ENCODE results near the gene HCN2.
A peak's percentile ranks its signal among the peaks of the same experiment; 100 is the strongest.

HCN2 gene

GRCh38 chr19:589693-590395, at the start of gene HCN2:
Gene HCN2 (plus strand): TSS chr19:589881. CDS start chr19:589946, 65 bp downstream.
- DNase-seq, result no peak

DNA sequence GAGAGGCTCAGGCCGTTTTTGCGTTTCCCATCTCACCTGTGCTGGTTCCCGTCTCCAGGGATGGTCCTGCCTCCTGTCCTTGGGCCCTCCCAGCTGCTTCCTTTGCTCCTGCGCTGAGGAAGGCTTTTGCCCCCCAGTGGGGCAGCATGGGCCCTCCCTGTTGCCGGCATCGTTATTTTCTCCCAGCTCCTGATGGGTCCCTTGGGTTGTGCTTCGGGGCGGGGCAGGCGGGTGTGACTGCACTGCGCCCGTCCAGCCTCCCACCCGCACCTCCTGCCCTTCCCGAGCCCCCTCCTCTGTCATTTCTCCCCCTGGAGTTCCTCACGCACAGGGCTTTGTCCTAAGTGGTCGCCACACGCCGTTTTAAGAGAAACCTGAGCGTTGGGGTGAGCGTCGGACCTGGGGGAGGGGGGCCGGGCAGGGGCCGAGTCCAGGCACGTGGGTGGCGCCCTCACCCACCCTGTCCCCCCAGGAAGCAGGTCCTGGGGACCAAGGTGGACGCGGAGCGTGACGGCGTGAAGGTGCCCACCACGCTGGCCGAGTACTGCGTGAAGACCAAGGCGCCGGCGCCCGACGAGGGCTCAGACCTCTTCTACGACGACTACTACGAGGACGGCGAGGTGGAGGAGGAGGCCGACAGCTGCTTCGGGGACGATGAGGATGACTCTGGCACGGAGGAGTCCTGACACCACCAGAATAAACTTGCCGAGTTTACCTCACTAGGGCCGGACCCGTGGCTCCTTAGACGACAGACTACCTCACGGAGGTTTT, 48.6 kb upstream of the HCN2 start:
- DNase-seq, result no peak

GRCh38 chr19:541699-542098, 48.0 kb upstream of the HCN2 start:
- no peak for DNase-seq

DNA sequence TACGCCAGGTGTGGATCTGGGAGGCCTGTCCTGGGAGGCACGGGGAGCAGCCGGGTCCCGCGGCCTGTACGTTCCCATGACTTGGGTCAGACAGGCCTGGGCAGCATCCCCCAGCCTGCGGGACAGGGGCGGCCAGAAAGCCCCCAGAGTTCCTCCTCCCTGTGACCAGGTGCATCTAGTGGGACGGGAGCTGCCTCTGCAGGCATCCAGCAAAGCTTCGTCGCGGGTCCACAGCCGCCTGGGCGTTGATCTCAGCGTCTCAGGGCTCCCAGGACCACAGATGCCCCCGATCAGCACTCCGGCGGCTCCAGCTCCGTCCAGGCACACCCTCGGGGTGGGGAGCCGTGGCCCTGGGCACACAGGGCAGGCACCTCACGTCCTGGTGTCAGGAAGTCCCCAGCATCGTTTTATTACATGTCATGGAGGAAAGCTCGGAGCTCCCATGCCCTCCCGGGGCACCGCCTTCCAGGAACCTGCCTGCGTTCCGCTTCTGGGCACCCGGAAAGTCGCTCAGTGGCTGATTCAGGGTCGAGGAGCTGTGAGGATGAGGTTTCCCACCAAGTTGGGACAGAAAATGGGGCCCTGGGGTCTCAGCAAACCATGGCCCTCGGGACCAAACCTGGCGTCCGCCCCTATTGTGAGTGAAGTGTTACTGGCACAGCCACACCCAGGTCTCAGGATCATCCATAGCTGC, 47.4 kb upstream of the HCN2 start:
- no peak for DNase-seq

DNA sequence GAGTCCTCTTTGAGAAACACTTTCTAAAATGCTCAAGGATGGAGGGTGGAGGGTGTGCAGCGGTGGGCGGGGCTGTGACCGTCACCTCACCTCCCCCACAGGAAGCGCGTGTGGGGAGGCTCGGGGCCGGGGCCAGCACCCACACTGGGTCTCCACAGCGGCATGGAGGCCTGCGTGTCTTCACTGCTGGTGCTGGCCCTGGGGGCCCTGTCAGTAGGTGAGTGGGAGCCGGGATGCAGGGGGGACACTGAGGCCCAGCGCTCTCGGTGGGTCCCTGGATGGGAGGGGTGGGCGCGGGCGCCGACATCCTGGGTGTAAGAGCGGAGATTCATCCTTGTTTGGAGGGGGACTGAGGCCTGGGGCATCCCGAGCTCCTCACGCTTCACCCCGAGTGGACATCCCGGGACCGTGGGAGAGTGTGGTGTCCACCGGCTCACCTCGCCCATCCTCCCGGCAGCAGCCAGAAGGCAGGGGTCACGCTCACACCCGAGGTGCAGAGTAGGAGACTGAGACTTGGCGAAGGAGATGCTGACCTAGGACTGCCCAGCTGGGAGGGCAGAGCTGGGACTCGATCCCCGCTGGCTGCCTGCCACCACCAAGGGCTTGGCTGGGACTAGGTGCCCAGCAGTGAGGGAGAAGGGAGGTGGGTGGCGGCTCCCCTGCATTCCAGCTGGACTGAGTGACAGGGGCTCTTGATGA, 45.6 kb upstream of the HCN2 start, which contains the start of gene GZMM:
Gene GZMM (plus strand): TSS at position 144 of the 699 bp plus-strand sequence. CDS start 19 bp downstream, at position 163.
- no peak for DNase-seq

- no peak for DNase-seq
Observed at GRCh38 chr19:547117-547516, 42.6 kb upstream of the HCN2 start.

GRCh38 chr19:547836-548720, 41.6 kb upstream of the HCN2 start:
- no peak for DNase-seq

DNA sequence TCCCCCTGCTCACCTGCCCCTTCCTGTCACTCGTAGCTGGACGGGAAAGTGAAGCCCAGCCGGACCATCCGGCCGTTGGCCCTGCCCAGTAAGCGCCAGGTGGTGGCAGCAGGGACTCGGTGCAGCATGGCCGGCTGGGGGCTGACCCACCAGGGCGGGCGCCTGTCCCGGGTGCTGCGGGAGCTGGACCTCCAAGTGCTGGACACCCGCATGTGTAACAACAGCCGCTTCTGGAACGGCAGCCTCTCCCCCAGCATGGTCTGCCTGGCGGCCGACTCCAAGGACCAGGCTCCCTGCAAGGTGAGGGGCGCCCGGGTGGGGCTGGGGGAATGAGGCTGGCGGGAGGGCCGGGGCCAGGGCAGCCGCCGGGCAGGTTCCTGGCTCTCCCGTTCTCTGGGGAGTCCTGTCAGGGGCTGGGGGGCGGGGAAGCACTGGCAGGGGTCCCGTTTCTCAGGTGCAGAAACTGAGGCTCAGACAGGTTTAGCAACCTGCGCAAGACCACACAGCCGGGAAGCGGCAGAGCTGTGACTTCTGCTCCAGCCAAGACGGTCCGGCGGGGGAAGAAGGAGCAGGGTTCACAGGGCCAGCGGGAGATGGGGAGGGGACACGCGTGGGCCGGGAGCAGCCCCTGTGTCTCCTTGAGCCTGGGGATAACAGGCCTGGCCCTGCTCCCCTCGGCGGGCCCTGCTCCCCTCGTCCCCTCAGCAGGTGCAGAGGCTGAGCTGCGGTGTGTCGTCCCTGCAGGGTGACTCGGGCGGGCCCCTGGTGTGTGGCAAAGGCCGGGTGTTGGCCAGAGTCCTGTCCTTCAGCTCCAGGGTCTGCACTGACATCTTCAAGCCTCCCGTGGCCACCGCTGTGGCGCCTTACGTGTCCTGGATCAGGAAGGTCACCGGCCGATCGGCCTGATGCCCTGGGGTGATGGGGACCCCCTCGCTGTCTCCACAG, 40.5 kb upstream of the HCN2 start:
- no peak for DNase-seq

DNA sequence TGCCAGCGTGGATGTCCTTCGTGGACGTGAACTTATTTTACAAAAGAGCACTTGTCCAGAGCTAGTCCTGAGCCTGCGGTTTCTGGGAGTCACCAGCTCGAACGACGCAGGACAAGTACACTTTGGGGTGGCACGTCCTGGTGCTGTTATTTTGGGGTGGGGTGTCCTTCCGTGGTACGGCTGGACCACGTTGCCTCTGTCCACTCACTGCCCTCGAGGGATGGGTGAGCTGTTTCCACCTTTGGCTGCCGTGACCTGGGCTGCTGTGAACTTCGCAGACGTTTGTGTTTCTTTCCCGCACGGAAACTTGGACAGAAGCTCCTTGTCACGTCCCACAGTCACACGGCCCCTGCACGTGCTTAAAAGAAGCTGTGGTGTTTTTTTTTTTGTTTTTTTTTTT, 34.9 kb upstream of the HCN2 start:
- DNase-seq, result no peak

- no peak for DNase-seq
Observed at GRCh38 chr19:555474-555808, 34.2 kb upstream of the HCN2 start.

DNA sequence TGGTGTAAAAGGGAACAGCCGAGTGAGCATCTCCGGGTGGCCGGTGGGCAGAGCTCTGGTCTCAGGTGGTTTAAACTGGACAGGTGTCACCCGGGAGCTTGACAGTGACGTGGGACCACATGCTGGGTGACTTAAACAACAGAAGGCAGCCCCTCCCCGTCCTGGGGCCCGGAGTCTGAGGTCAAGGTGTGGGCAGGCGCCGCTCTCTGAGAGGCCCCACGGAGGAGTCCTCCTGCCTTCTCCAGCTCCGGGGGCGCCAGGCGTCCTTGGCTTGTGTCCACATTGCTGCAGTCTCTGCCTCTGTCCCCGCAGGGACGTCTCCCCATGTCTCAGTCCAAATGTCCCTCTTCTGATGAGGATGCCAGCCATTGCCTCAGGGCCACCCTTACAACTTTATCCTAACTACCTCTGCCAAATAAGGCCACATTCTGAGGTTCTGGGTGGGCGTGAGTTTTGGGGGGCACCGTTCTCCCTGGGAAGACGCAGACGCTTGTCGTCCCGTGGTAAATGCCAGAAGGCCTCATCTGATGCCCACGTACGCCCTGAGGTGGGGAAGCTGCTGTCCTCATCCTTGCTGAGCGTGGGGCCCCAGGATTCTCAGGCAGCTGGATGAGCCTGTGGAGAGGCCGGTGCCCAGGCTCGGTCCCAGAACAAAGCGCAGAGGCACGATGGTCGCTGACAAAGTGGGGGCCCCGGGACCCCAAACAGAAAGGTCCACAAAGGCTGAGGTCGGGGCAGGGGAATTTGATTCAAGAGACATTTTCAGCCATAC, 32.9 kb upstream of the HCN2 start:
- no peak for DNase-seq

DNA sequence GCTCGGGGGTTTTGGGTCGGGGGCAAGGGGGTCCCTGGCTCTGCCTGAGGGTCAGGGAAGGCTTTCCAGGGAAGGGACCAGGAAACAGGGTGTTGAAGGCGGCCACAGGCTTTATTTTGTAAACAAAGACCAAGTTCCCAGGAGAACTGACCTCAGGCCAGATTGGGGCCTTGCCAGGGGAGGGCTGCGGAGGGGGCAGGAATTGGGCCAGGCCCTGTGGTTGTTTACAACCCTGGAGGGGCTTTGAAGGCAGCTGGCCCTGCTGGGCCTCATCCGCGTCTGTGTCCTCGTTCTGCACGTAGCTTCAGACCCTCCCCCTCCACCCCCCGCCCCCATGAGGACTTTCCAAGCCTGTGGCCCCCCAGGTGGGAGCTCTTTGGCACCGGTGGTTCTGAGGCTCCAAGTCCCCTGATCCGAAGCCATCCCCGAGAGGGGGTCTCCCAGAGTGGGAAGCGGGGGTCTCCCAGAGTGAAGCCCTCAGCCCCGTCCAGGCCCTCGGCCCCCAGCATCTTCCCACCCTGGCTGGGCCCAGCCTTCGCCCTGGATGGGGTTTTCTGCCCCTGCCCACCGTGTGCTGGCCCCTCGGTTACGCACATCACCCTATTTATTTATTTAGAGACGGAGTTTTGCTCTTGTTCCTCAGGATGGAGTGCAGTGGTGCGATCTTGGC, 30.8 kb upstream of the HCN2 start:
- DNase-seq, result no peak

DNA sequence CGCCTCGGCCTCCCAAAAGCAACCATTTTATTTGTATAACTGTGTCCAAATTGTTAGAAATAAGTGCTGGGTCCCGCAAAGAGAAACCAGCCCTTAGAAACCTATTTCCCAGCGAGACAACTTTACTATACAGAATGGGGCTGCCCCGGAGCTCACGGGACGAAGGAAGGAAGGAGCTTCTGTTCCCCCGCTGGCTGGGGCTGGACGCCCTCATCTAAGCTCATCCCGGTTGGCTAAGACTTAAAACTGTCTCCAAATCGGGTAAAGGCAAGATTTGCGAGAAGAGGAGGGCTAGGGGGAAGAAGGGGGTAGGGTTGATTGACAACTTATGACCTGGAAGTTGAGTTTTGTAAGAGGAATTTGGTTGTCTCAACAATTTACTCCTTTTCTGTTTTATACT, 29.6 kb upstream of the HCN2 start:
- no peak for DNase-seq

DNA sequence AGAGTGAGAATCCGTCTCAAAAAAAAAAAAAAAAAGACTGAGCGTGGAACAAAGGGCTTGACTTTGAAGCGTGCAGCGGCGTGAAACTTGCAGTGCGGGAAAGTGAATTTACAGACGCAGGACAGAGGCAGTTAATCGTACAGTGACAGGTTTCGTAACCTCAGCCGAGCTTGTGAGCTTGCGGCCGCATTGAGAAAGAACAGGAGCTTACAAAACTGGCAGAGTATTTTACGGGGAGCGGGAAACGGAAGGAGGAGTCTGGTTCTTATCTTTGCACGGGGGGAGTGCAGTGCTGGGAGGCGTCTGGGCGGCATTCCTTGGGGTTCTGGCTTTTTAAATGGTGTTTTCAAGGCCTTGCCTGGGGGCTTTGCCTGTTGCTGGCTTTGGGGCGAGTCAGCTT, 23.3 kb upstream of the HCN2 start:
- DNase-seq, result no peak

DNA sequence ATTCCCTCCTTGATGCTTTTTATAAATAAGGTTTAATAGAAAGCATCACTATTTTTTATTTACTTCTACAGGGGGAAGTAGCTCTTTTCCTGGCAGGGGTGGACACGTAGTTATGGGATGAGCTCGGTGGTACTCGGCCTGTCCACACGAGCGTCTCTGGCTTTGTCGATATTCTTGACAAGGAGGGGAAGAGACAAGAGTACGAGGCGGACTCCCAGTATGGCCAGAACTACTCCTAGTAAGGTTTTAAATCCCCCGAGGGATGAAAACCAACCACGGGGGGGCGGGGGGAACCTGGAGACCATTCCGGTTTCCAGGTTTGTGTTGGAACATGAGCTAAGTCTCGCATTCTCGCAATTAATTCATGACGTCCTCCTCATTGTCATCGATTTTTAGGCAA, 22.8 kb upstream of the HCN2 start:
- no peak for DNase-seq

GRCh38 chr19:567296-567900, 22.3 kb upstream of the HCN2 start:
- DNase-seq, result no peak

GRCh38 chr19:570251-570686, 19.4 kb upstream of the HCN2 start:
- no peak for DNase-seq

- peak; percentile 51 to 85 for DNase-seq
Observed at GRCh38 chr19:570937-571565, 18.6 kb upstream of the HCN2 start.

GRCh38 chr19:571566-571974, 18.1 kb upstream of the HCN2 start:
- DNase-seq, result peak; percentile 60

All from NCI-H446 (cell line).